Stimulated activated CD4-positive, alpha-beta T cell treated with anti-CD3 and anti-CD28 coated beads, Interleukin-4, amount 100 ng/mL, for 48 hours (primary cell): ENCODE data around the gene PCDHB11.
"Not testable (repeated sequence)": the region's sequence is repeated elsewhere in the genome, so short reads cannot be mapped to it uniquely, and the experiment has no call there.

Source experiments
- DNase-seq, 2 donors: peaks; one replicate each; pipeline ENCODE4 v3.0.0-alpha.2; 2020; ENCODE audit warnings: low read depth in 2 of 2

Gene PCDHB11

DNA sequence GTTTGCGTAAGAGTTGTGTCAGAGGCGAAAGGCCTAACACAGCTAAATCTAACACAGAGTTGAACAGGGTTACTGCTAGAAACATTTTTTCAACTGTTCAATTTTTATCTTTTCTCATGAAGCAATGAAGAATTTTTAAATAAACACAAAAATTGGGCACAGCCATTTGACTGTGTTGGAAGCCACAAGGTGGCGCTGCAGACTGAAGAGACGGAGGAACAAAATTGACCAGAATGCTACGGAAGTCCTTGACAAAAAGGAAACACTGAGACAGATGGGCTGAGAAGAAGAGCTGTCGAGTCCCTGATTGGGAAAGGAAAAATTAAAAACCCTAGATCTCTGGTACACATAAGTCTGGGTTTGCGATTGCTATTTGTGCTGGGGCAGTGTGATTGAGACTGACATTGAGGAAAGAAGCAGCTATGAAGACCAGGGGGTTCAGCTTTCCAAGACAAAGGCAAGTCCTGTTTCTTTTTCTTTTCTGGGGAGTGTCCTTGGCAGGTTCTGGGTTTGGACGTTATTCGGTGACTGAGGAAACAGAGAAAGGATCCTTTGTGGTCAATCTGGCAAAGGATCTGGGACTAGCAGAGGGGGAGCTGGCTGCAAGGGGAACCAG, 12.4 kb upstream of the PCDHB11 start, which contains the start of gene PCDHB9:
Gene PCDHB9, plus strand, starts transcription at position 265 of the 616 bp plus-strand sequence. Its CDS starts 158 bp downstream, at position 423.
- DNase-seq, result peak in 1 of 2 donors; percentile 9

DNA sequence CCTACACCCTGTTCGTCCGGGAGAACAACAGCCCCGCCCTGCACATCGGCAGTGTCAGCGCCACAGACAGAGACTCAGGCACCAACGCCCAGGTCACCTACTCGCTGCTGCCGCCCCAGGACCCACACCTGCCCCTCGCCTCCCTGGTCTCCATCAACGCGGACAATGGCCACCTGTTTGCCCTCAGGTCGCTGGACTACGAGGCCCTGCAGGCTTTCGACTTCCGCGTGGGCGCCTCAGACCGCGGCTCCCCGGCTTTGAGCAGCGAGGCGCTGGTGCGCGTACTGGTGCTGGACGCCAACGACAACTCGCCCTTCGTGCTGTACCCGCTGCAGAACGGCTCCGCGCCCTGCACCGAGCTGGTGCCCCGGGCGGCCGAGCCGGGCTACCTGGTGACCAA, 10.7 kb upstream of the PCDHB11 start:
- not testable (repeated sequence) for DNase-seq

DNA sequence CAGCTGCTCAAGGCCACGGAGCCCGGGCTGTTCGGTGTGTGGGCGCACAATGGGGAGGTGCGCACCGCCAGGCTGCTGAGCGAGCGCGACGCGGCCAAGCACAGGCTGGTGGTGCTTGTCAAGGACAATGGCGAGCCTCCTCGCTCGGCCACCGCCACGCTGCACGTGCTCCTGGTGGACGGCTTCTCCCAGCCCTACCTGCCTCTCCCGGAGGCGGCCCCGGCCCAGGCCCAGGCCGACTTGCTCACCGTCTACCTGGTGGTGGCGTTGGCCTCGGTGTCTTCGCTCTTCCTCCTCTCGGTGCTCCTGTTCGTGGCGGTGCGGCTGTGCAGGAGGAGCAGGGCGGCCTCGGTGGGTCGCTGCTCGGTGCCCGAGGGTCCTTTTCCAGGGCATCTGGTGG, 10.3 kb upstream of the PCDHB11 start:
- not testable (repeated sequence) for DNase-seq

DNA sequence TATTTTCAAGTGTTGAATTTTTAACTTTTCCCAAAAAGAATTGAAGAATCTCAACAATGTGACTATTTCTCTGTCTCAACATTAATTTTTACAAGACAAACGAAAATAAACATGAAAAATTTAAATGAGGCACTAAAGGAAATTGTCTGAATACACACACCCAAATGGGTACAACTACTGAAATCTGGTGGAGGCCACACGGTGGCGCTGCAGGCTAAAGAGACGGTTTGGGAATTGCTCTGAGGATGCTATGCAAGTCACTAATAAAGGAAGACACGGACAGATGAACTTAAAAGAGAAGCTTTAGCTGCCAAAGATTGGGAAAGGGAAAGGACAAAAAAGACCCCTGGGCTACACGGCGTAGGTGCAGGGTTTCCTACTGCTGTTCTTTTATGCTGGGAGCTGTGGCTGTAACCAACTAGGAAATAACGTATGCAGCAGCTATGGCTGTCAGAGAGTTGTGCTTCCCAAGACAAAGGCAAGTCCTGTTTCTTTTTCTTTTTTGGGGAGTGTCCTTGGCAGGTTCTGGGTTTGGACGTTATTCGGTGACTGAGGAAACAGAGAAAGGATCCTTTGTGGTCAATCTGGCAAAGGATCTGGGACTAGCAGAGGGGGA, 7.2 kb upstream of the PCDHB11 start, which contains the start of gene PCDHB10:
Gene PCDHB10, plus strand, starts transcription at position 244 of the 616 bp plus-strand sequence. Its CDS starts 200 bp downstream, at position 444.
- DNase-seq, result peak in 1 of 2 donors; percentile 18

DNA sequence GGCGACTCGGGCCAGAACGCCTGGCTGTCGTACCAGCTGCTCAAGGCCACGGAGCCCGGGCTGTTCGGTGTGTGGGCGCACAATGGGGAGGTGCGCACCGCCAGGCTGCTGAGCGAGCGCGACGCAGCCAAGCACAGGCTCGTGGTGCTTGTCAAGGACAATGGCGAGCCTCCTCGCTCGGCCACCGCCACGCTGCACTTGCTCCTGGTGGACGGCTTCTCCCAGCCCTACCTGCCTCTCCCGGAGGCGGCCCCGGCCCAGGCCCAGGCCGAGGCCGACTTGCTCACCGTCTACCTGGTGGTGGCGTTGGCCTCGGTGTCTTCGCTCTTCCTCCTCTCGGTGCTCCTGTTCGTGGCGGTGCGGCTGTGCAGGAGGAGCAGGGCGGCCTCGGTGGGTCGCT, 5.1 kb upstream of the PCDHB11 start:
- DNase-seq, result not testable (repeated sequence)

DNA sequence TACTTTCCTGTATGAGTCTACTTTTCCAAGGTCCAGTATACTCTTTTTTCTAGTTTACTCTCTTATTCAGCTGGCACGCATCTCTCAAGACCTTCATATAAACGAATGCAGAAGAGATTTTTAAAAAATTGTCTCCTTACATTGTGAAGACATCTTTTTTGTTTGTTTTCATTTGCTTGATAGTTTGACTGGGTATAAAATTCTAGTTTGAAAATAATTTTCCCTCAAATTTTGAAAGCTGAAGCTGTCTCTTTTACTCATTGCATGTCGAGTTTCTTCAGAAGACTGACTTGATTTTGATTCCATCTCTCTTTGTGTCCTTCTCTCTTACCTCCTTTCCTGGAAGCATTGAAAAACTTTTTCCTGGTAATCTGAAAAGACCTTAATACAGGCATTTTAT, 3.1 kb upstream of the PCDHB11 start:
- no peak for DNase-seq

DNA sequence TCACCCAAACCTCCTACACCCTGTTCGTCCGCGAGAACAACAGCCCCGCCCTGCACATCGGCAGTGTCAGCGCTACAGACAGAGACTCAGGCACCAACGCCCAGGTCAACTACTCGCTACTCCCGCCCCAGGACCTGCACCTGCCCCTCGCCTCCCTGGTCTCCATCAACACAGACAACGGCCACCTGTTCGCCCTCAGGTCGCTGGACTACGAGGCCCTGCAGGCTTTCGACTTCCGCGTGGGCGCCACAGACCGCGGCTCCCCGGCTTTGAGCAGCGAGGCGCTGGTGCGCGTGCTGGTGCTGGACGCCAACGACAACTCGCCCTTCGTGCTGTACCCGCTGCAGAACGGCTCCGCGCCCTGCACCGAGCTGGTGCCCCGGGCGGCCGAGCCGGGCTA, 1.7 kb downstream of the PCDHB11 start:
- not testable (repeated sequence) for DNase-seq

DNA sequence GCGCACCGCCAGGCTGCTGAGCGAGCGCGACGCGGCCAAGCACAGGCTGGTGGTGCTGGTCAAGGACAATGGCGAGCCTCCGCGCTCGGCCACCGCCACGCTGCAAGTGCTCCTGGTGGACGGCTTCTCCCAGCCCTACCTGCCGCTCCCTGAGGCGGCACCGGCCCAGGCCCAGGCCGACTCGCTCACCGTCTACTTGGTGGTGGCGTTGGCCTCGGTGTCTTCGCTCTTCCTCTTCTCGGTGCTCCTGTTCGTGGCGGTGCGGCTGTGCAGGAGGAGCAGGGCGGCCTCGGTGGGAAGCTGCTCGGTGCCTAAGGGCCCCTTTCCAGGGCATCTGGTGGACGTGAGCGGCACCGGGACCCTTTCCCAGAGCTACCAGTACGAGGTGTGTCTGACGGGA, 2.2 kb downstream of the PCDHB11 start:
- DNase-seq, result not testable (repeated sequence)

DNA sequence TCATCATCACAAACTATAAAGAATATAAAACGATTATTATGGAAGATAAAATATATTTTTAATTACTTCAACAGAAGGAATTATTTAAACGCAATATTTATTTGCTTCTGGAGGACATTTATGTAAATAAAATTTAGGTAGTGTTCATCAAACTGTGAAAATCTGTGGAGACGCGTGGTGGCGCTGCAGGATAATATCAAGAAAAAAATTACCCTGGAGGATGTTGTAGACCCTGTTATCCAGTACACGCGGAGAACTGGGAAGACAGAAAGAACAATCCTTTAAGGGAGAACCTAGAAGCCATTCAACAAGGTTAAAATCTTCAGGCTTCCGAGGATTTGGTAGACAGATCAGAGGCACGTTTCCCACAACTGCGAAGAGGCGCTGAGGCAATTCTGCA, 9.1 kb downstream of the PCDHB11 start, which contains the start of gene PCDHB12:
Gene PCDHB12, plus strand, starts transcription at position 242 of the 400 bp plus-strand sequence. CDS start 189 bp downstream, outside the sequence.
- no peak for DNase-seq

DNA sequence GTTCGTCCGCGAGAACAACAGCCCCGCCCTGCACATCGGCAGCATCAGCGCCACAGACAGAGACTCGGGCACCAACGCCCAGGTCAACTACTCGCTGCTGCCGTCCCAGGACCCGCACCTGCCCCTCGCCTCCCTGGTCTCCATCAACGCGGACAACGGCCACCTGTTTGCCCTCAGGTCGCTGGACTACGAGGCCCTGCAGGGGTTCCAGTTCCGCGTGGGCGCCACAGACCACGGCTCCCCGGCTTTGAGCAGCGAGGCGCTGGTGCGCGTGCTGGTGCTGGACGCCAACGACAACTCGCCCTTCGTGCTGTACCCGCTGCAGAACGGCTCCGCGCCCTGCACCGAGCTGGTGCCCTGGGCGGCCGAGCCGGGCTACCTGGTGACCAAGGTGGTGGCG, 10.9 kb downstream of the PCDHB11 start:
- DNase-seq, result not testable (repeated sequence)

DNA sequence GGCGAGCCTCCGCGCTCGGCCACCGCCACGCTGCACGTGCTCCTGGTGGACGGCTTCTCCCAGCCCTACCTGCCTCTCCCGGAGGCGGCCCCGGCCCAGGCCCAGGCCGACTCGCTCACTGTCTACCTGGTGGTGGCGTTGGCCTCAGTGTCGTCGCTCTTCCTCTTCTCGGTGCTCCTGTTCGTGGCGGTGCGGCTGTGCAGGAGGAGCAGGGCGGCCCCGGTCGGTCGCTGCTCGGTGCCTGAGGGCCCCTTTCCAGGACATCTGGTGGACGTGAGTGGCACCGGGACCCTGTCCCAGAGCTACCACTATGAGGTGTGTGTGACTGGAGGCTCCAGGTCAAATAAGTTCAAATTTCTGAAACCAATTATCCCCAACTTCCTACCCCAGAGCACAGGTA, 11.4 kb downstream of the PCDHB11 start:
- DNase-seq, result not testable (repeated sequence)

DNA sequence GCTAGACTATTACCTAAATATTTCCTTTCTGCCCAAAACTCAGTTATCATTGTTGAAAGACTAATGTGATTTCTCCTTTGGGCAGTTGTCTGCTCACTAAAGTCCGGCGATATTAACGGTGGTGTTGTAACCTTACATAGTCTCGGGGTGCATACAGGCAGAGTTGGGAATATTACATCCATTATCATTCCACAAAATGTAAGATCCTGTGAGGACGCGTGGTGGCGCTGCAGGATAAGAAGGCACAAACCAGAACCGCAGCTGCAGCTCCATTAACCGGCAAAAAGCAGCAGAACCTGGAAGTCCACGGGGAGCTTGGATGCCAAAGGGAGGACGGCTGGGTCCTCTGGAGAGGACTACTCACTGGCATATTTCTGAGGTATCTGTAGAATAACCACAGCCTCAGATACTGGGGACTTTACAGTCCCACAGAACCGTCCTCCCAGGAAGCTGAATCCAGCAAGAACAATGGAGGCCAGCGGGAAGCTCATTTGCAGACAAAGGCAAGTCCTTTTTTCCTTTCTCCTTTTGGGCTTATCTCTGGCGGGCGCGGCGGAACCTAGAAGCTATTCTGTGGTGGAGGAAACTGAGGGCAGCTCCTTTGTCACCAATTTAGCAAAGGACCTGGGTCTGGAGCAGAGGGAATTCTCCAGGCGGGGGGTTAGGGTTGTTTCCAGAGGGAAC, 14.4 kb downstream of the PCDHB11 start, which contains the start of gene PCDHB13:
Gene PCDHB13, plus strand, starts transcription at position 264 of the 684 bp plus-strand sequence. Its CDS starts 205 bp downstream, at position 469.
- DNase-seq, result not testable (repeated sequence)

DNA sequence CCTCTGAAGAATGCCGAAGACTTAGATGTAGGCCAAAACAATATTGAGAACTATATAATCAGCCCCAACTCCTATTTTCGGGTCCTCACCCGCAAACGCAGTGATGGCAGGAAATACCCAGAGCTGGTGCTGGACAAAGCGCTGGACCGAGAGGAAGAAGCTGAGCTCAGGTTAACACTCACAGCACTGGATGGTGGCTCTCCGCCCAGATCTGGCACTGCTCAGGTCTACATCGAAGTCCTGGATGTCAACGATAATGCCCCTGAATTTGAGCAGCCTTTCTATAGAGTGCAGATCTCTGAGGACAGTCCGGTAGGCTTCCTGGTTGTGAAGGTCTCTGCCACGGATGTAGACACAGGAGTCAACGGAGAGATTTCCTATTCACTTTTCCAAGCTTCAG, 15.2 kb downstream of the PCDHB11 start:
- DNase-seq, result not testable (repeated sequence)

DNA sequence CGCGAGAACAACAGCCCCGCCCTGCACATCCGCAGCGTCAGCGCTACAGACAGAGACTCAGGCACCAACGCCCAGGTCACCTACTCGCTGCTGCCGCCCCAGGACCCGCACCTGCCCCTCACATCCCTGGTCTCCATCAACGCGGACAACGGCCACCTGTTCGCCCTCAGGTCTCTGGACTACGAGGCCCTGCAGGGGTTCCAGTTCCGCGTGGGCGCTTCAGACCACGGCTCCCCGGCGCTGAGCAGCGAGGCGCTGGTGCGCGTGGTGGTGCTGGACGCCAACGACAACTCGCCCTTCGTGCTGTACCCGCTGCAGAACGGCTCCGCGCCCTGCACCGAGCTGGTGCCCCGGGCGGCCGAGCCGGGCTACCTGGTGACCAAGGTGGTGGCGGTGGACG, 16.1 kb downstream of the PCDHB11 start:
- not testable (repeated sequence) for DNase-seq

DNA sequence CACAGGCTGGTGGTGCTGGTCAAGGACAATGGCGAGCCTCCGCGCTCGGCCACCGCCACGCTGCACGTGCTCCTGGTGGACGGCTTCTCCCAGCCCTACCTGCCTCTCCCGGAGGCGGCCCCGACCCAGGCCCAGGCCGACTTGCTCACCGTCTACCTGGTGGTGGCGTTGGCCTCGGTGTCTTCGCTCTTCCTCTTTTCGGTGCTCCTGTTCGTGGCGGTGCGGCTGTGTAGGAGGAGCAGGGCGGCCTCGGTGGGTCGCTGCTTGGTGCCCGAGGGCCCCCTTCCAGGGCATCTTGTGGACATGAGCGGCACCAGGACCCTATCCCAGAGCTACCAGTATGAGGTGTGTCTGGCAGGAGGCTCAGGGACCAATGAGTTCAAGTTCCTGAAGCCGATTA, 16.6 kb downstream of the PCDHB11 start:
- DNase-seq, result not testable (repeated sequence)

DNA sequence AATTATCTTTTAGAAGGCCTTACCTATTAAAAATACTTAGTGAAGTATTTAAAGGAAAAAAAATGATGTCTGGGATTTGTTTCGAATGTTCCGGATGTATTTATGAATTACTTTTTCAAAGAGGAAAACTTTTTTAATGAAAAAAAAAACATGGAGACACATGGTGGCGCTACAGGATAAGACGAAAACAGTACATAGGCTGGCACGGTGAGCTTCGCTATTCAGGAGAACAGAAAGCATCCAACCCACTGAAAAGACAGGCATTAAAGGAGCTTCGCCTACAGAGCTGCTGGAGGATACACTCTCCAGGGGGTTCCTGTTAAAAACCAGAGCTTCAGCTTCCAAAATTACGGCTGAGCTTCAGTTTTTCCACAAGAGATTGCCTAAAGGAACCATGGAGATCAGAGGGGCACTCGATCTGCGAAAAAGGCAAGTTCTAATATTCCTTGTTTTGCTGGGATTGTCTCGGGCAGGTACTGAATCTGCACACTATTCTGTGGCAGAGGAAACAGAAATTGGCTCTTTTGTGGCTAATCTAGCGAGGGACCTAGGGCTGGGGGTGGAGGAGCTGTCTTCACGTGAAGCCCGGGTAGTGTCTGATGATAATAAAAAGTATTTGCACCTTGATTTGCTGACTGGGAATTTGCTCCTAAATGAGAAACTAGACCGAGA, 23.8 kb downstream of the PCDHB11 start, which contains the start of gene PCDHB14:
Gene PCDHB14, plus strand, starts transcription at position 232 of the 672 bp plus-strand sequence. Its CDS starts 163 bp downstream, at position 395.
- DNase-seq, result no peak

DNA sequence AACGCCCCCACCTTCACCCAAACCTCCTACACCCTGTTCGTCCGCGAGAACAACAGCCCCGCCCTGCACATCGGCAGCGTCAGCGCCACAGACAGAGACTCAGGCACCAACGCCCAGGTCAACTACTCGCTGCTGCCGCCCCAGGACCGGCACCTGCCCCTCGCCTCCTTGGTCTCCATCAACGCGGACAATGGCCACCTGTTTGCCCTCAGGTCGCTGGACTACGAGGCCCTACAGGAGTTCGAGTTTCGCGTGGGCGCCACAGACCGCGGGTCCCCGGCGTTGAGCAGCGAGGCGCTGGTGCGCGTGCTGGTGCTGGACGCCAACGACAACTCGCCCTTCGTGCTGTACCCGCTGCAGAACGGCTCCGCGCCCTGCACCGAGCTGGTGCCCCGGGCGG, 25.4 kb downstream of the PCDHB11 start:
- DNase-seq, result not testable (repeated sequence)

DNA sequence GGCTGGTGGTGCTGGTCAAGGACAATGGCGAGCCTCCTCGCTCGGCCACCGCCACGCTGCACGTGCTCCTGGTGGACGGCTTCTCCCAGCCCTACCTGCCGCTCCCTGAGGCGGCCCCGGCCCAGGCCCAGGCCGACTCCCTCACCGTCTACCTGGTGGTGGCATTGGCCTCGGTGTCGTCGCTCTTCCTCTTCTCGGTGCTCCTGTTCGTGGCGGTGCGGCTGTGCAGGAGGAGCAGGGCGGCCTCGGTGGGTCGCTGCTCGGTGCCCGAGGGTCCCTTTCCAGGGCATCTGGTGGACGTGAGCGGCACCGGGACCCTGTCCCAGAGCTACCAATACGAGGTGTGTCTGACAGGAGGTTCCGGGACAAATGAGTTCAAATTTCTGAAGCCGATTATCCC, 26.0 kb downstream of the PCDHB11 start:
- DNase-seq, result not testable (repeated sequence)

DNA sequence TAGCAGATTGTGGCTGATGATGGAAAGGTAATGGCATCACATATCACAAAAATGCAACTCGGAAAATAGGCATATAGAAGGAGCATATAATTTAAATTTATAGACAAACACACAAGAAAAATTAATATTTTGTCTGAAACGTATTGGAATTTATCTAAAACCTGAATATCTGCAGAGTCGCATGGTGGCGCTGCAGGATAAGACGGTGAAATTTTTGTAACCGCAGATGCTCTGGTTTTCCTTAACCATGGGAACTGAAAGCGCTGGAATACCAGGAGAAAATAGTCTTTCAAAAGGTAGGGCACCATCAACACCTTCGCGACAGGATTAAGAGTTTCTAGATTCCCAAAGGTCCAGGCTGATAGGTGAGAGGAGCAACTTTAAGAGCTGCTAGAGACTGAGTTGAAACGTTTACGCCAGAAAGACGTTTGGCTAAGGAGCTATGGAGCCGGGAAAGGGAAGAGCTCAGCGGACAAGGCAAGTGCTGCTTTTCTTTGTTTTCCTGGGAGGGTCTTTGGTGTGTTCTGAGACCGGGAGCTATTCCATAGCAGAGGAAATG, 34.8 kb downstream of the PCDHB11 start:
- no peak for DNase-seq

DNA sequence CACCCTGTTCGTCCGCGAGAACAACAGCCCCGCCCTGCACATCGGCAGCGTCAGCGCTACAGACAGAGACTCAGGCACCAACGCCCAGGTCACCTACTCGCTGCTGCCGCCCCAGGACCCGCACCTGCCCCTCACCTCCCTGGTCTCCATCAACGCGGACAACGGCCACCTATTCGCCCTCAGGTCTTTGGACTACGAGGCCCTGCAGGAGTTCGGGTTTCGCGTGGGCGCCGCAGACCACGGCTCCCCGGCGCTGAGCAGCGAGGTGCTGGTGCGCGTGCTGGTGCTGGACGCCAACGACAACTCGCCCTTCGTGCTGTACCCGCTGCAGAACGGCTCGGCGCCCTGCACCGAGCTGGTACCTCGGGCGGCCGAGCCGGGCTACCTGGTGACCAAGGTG, 36.5 kb downstream of the PCDHB11 start:
- not testable (repeated sequence) for DNase-seq
